Lung (tissue), 12 donors: ENCODE results near the gene PIM3. TPM values are rescaled to one million over a fixed set of nuclear protein-coding genes. Genes with fewer than 3 reads are reported as not detected.

Experiments
- ATAC-seq: fragments of 200-7000 bp; cut with Tn5 transposase; one replicate; pipeline ENCODE4 v1.9.1; 2020; ENCODE audit warnings: moderate number of reproducible peaks; ENCODE audit not compliant: insufficient read depth, low FRiP score
- DNase-seq, 3 donors: peaks; one replicate each; pipeline ENCODE4 v3.0.0-alpha.2; 2013 to 2017
- H3K27ac ChIP-seq, 2 donors: one replicate each; pipeline ENCODE4 v1.5.1; 2013; ENCODE audit warnings: mild to moderate bottlenecking in 2 of 2, moderate library complexity in 2 of 2, control low read depth in 1 of 2, inconsistent platforms in 1 of 2, low read depth in 1 of 2, low read length in 1 of 2
- H3K27me3 ChIP-seq, 3 donors: one replicate each; pipeline ENCODE4 v1.5.1; 2013; ENCODE audit warnings: low read length in 2 of 3; ENCODE audit not compliant: control insufficient read depth in 3 of 3, insufficient read depth in 3 of 3
- H3K36me3 ChIP-seq, 4 donors: one replicate each; pipeline ENCODE4 v1.5.1; 2013; ENCODE audit warnings: low read length in 4 of 4, mild to moderate bottlenecking in 1 of 4, moderate library complexity in 1 of 4; ENCODE audit not compliant: control insufficient read depth in 4 of 4, insufficient read depth in 4 of 4
- H3K4me1 ChIP-seq, 5 donors: one replicate each; pipeline ENCODE4 v1.5.1; 2013; ENCODE audit warnings: low read length in 5 of 5, mild to moderate bottlenecking in 2 of 5, moderate library complexity in 1 of 5; ENCODE audit not compliant: control insufficient read depth in 5 of 5, insufficient read depth in 5 of 5
- H3K4me3 ChIP-seq: one replicate; pipeline ENCODE4 v1.5.1; 2013; ENCODE audit warnings: mild to moderate bottlenecking, control low read depth, moderate library complexity
- H3K9ac ChIP-seq, 2 donors: one replicate each; pipeline ENCODE4 v1.5.1; 2013; ENCODE audit warnings: low read length in 2 of 2, control low read depth in 1 of 2; ENCODE audit not compliant: insufficient read depth in 1 of 2
- H3K9me3 ChIP-seq, 4 donors: one replicate each; pipeline ENCODE4 v1.5.1; 2013; ENCODE audit warnings: low read length in 3 of 4, mild to moderate bottlenecking in 1 of 4, moderate library complexity in 1 of 4; ENCODE audit not compliant: control insufficient read depth in 4 of 4, insufficient read depth in 3 of 4
- WGBS, 2 donors: extraction: QIAGEN DNeasy Blood & Tissue Kit; methylation state at CpG; one replicate each; pipeline ENCODE4 v1.1.7; 2013; 5-methylcytosine and 5-hydroxymethylcytosine counted together
- polyA plus RNA-seq, 2 donors: library from polyadenylated mRNA; stranded (reverse); fragments of 200-250 nt; gene quantifications; one replicate each; pipeline ENCODE4 v1.2.1, GENCODE V29; 2013
- total RNA-seq, 2 donors: library from RNA; depleted of rRNA in 1 of 2; stranded (reverse); fragments of >200 nt in 1 of 2; gene quantifications; one replicate each; pipeline ENCODE4 v1.2.1, GENCODE V29; 2014 to 2021
- TF ChIP-seq, protein P1 (sequence below): IDR thresholded peaks from 2 replicates; pipeline ENCODE4 v1.5.1; 2012; ENCODE audit warnings: mild to moderate bottlenecking; ENCODE audit errors: control extremely low read depth, extremely low read depth
- donor health status: control.
- donor health status: control.
- donor health status: Bipolar disorder and iron deficiency.
- donor health status: healthy.
- donor health status: DM: yes; HTN: yes; CAD: no.

PIM3 gene
- total and polyA plus RNA-seq, 4 donors, result 99.0 to 238 (median 132) TPM

DNA sequence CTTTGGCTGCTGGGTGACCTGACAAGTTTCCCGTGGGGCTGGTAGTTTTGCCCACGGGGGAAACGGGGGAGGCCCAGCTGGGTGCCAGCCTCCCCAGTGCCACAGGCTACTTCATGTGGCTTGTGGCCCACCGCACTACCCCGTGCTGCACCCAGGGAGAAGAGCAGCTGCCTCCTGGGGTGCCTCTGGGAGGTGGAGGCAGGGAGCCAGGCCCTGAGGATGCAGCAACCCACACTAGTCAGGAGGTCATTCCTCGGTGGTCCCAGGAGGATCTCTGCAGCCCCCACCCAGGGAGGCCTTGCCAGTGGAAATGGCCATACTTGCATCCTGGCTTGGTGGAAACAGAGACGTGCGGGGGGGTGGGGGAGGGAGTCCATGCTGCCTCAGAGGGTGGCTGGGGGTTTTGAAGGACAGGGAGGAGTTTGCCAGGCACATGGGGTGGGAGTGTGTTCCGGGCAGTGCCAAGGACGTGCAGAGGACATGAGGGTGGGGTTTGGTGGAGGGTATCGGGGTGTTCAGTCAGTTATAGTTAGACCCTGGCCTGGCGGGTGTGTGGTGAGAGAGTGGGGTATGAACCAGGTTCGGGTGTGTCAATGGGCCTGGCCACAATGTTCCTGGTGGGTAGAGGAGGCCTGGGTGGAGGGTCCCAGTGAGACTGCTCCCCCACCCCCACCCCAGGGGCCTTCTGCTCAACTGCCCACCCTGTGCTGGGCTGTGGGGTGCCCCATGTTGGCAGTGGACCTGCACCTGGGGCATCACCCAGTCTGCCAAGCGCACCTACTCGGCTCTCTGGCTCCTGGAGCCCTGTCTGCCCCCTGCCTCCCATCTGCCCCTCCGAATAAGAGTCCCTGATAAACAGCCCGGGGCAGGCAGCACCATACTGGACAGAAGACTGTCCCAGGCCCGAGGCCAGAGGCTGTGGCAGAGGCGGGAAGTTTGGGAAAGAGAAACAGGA is 3.8 kb downstream of the PIM3 start:
- peak in 1 of 3 donors; percentile 10 for DNase-seq
- WGBS, 2 donors, result 56 to 73% methylated on average over 19 of the region's 19 CpGs
- no peak overlapping the region for H3K9ac ChIP-seq
- H3K27ac ChIP-seq, result peak overlapping the region; percentile 46 to 68
- TF ChIP-seq, protein P1, sequence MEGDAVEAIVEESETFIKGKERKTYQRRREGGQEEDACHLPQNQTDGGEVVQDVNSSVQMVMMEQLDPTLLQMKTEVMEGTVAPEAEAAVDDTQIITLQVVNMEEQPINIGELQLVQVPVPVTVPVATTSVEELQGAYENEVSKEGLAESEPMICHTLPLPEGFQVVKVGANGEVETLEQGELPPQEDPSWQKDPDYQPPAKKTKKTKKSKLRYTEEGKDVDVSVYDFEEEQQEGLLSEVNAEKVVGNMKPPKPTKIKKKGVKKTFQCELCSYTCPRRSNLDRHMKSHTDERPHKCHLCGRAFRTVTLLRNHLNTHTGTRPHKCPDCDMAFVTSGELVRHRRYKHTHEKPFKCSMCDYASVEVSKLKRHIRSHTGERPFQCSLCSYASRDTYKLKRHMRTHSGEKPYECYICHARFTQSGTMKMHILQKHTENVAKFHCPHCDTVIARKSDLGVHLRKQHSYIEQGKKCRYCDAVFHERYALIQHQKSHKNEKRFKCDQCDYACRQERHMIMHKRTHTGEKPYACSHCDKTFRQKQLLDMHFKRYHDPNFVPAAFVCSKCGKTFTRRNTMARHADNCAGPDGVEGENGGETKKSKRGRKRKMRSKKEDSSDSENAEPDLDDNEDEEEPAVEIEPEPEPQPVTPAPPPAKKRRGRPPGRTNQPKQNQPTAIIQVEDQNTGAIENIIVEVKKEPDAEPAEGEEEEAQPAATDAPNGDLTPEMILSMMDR, result no peak
- no peak for ATAC-seq
- peak overlapping the region; percentile 15 for H3K4me3 ChIP-seq
- peaks cover 0 to 36% (median 8%) of the 10 kb centered on the region in 4 donors for H3K36me3 ChIP-seq
- peaks cover 0 to 3% (median 0%) of the 10 kb centered on the region in 4 donors for H3K9me3 ChIP-seq
- no peaks in the 10 kb centered on the region for H3K27me3 ChIP-seq
- H3K4me1 ChIP-seq, result peaks cover 0 to 44% (median 20%) of the 10 kb centered on the region in 5 donors

DNA sequence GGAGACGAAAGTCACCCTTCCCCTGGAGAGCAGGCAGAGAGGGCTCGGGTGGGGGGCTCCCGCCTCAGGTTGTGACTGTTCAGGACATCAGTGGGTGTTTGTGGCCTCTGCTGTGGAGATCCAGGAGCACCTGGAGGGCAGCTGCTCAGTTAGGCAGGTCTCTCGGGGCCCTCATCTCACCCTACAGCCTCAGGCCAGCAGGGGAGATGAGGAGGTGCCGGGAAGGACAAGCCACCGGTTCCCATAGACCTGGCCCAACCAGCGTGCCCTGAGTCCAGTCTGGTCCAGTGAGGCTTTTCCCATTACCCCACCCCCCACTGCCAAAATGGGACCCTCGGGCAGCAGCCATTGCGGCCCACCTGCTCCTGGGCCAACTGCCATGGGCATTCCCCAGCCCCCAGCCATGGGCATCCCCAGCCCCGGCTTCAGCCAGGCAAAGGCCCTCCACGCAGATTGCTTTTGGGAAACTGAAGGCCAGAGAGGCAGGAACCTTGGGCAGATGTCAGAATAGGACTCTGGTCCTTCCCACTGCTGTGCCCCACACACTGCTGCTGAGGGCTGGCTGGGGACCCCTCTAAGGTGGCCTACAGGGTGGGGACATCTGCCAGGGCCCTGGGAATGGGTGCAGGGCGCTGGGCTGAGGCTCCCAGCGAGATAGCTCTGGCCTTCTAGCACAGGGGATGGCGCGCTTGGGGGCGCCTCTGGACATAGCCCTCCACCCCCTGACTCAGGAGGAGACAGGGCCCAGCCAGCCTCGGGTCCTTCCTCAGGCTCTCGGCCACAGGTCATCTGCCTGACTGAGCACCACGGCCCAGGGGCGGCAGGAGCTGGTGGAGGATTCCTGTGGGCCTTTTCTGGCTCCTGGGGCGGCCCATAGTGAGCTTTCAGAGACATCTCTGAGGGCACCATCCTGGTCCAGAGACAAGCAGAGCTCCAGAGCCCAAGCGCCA is 4.8 kb downstream of the PIM3 start:
- peak in 1 of 3 donors; percentile 10 for DNase-seq
- no peak for ATAC-seq
- TF ChIP-seq, protein P1, result no peak
- Histone ChIP-seq H3K27me3 (peaks cover 0 to under 1% (median 0%) of the 10 kb centered on the region in 3 donors), H3K27ac (peak overlapping the region in 1 of 2 donors; percentile 68), H3K9me3 (peaks cover 0 to 3% (median 0%) of the 10 kb centered on the region in 4 donors), H3K36me3 (peaks cover 0 to 36% (median 8%) of the 10 kb centered on the region in 4 donors), H3K4me3 (no peak overlapping the region), H3K9ac (no peak overlapping the region), H3K4me1 (peaks cover under 1 to 48% (median 20%) of the 10 kb centered on the region in 5 donors)
- WGBS, 2 donors, result 78 to 80% methylated on average over 22 of the region's 22 CpGs

DNA sequence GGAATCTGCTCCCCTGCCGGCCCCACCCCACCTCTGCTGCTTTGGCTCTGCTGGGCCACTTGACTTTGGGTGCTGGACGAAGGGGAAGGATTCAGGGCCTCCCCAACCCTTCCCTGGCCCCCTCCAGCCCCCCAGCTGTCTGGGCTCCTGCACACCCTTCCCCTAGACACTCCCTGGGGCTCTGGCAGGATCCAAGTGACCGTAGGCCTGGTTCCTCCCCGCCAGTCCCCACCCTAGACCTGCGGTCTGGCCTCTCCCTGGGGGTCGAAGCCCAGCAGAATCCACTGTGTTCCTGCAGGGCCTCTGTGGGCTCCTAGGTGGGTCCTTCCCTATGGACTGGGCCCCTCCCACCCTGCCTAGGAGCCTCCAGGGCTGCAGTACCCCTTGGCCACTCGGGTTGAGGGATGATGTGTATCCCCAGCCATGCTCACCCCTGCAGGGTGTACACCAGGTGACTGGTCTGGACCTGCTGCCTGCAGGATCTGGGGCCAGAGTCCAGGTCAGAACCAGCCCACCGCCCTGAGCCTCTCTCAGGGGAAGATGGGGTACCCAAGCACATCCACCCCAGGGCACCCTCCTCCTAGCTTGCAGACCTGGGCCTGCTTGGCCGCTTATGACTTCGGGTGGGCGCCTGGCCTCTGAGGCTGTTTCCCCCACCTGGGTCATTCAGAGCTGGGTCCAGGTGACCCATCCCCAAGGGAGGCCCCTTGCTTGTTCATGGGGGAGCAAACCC is 5.6 kb downstream of the PIM3 start:
- H3K4me1 ChIP-seq, result peaks cover 3 to 51% (median 20%) of the 10 kb centered on the region in 5 donors
- TF ChIP-seq, protein P1, result no peak
- H3K9ac ChIP-seq, result no peak overlapping the region
- ATAC-seq (no peak), DNase-seq (peak in 1 of 3 donors; percentile 11)
- H3K27me3 ChIP-seq, result peaks cover 0 to 9% (median 4%) of the 10 kb centered on the region in 3 donors
- peaks cover 0 to 3% (median 0%) of the 10 kb centered on the region in 4 donors for H3K9me3 ChIP-seq
- peaks cover 0 to 36% (median 8%) of the 10 kb centered on the region in 4 donors for H3K36me3 ChIP-seq
- peak overlapping the region; percentile 14 to 89 for H3K27ac ChIP-seq
- WGBS, 2 donors, result 66 to 67% methylated on average over 11 of the region's 11 CpGs
- no peak overlapping the region for H3K4me3 ChIP-seq
